B cell (primary cell): ENCODE measurements around the gene ATP5F1A.

Experiments
- CTCF ChIP-seq: fragments of 200-600 bp; IDR thresholded peaks from one replicate; pipeline ENCODE4 v1.8.0; 2022; ENCODE audit warnings: antibody characterized with exemption, mild to moderate bottlenecking
- EZH2 ChIP-seq: IDR thresholded peaks from 2 replicates; pipeline ENCODE4 v1.6.1; 2012; ENCODE audit warnings: borderline replicate concordance, low read depth, mild to moderate bottlenecking, moderate library complexity, low read length; ENCODE audit not compliant: insufficient read depth, poor library complexity, severe bottlenecking

GRCh38 chr18:46046126-46046525 is 52.0 kb downstream of the ATP5F1A start:
- TF ChIP-seq CTCF, result no peak
- TF ChIP-seq EZH2, result no peak
